ENCODE results near the gene POFUT2.

Gene POFUT2

GRCh38 chr21:45222001-45222400 is 65.7 kb downstream of the POFUT2 start:
- no peak for DNase-seq

- no peak for DNase-seq
Observed at GRCh38 chr21:45220714-45221490, 66.8 kb downstream of the POFUT2 start.

- no peak for DNase-seq
Observed at GRCh38 chr21:45220071-45220481, 67.6 kb downstream of the POFUT2 start.

- DNase-seq = peak; percentile 15
Observed at GRCh38 chr21:45219517-45219916, 68.2 kb downstream of the POFUT2 start.

GRCh38 chr21:45217010-45217409 is 70.7 kb downstream of the POFUT2 start:
- DNase-seq = no peak

GRCh38 chr21:45215213-45215612 is 72.5 kb downstream of the POFUT2 start:
- DNase-seq = no peak
